ENCODE measurements around the gene STEAP3. TPM values are rescaled to one million over a fixed set of nuclear protein-coding genes. Genes with fewer than 3 reads are reported as not detected.

The STEAP3 gene
- total RNA-seq, 2 donors from 2014 or later: 18.9 to 25.4 TPM

DNA sequence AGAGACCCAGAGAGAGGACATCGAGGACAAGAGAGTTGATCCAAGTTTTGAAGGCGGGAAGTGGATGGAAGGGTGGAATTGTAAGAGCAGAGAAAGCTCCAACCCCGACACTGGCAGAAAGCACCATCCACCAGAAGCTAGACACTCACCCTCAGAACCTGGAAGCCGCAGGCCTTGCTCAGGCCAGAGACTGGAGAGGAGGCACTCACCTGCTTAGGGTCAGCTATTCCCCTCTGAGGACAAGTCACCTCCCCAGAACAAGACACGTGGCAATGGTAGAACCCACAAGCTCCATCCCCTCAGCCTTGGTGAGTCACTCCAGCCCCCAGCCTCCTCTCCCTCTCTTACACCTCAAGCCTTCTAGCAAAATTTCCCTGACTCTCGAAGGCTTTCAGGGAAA is 64.9 kb downstream of the STEAP3 start:
- Histone ChIP-seq H3K9me3 (no peaks in the 10 kb centered on the region), H3K27me3 (no peaks in the 10 kb centered on the region), H3K4me3 (no peak overlapping the region), H3K27ac (no peak overlapping the region), H3K4me1 (peaks cover 17% of the 10 kb centered on the region), H3K36me3 (replicated peaks in 1 of 2; ENCODE audit: insufficient read depth in 1 of 2, low read depth in 2 of 2) (no peaks in the 10 kb centered on the region)
- DNase-seq (no peak), ATAC-seq (no peak)
- TF ChIP-seq, protein P1, sequence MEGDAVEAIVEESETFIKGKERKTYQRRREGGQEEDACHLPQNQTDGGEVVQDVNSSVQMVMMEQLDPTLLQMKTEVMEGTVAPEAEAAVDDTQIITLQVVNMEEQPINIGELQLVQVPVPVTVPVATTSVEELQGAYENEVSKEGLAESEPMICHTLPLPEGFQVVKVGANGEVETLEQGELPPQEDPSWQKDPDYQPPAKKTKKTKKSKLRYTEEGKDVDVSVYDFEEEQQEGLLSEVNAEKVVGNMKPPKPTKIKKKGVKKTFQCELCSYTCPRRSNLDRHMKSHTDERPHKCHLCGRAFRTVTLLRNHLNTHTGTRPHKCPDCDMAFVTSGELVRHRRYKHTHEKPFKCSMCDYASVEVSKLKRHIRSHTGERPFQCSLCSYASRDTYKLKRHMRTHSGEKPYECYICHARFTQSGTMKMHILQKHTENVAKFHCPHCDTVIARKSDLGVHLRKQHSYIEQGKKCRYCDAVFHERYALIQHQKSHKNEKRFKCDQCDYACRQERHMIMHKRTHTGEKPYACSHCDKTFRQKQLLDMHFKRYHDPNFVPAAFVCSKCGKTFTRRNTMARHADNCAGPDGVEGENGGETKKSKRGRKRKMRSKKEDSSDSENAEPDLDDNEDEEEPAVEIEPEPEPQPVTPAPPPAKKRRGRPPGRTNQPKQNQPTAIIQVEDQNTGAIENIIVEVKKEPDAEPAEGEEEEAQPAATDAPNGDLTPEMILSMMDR (IDR thresholded peaks at IDR 0.05): no peak
- TF ChIP-seq POLR2A (IDR thresholded peaks at IDR 0.05): no peak
- intact Hi-C loops (cut with DNase I): loop anchor here (10.0 kb wide), 1 partner anchor 404 kb away; no protein-coding TSS in a partner anchor
- 85 to 88% methylated on average over 6 of the region's 6 CpGs for WGBS, 2 donors

DNA sequence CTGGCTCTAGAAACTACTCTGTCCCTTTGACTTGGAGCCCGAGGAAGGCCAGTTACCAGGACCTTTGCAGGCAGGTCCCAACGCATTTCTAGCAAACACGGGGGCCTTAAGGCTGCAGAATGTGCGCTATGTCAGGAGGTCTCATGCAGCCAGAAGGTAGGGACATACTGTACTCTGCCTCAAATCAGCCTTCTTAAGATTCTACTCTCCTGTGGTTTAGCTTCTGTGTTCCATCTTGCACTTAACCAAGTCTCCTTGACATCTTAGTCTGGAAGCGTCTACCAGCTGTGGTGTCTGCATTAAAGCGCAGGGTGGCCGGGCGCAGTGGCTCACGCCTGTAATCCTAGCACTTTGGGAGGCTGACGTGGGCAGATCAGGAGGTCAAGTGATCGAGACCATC is 65.5 kb downstream of the STEAP3 start:
- no peak overlapping the region for H3K4me3 ChIP-seq
- no peak overlapping the region for H3K27ac ChIP-seq
- no peaks in the 10 kb centered on the region for H3K27me3 ChIP-seq
- no peaks in the 10 kb centered on the region for H3K36me3 ChIP-seq (replicated peaks in 1 of 2; ENCODE audit: insufficient read depth in 1 of 2, low read depth in 2 of 2)
- peaks cover 13% of the 10 kb centered on the region for H3K4me1 ChIP-seq
- DNase-seq (peak in 1 of 4 donors; percentile 43), ATAC-seq (peak; percentile 29)
- intact Hi-C loops (cut with DNase I): loop anchor here (10.0 kb wide), 1 partner anchor 404 kb away; no protein-coding TSS in a partner anchor
- 72 to 84% methylated on average over 10 to 11 of the region's 11 CpGs for WGBS, 2 donors
- no peak for TF ChIP-seq POLR2A (IDR thresholded peaks at IDR 0.05)
- TF ChIP-seq, protein P1 (IDR thresholded peaks at IDR 0.05): no peak
- H3K9me3 ChIP-seq: no peaks in the 10 kb centered on the region

DNA sequence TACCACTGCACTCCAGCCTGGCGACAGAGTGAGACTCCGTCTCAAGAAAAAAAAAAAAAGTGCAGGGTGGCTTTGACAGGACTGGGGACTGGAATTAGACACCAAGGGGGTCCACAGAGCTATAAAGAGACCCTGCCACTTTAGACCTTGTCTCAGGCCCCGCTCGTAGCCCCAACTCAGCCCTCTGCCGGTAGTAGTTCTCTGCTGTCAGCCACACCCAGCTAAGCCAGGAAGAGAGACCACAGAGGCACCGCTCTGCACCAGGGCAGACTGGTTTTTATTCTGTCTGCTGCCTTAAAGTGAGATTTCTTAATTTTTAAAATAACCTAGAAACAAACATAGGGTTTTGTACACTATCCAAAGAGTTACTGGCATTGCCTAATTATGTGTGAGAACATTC is 66.0 kb downstream of the STEAP3 start:
- Histone ChIP-seq H3K4me3 (no peak overlapping the region), H3K9me3 (no peaks in the 10 kb centered on the region), H3K36me3 (replicated peaks in 1 of 2; ENCODE audit: insufficient read depth in 1 of 2, low read depth in 2 of 2) (no peaks in the 10 kb centered on the region), H3K27me3 (no peaks in the 10 kb centered on the region), H3K4me1 (peaks cover 13% of the 10 kb centered on the region), H3K27ac (no peak overlapping the region)
- no peak for ATAC-seq
- no peak for TF ChIP-seq POLR2A (IDR thresholded peaks at IDR 0.05)
- TF ChIP-seq, protein P1 (IDR thresholded peaks at IDR 0.05): no peak
- 89 to 94% methylated on average over 6 of the region's 6 CpGs for WGBS, 2 donors
- DNase-seq: no peak
- intact Hi-C loops (cut with DNase I): loop anchor here (5.0 to 10.0 kb wide), 2 partner anchors 277 to 405 kb away; no protein-coding TSS in a partner anchor

DNA sequence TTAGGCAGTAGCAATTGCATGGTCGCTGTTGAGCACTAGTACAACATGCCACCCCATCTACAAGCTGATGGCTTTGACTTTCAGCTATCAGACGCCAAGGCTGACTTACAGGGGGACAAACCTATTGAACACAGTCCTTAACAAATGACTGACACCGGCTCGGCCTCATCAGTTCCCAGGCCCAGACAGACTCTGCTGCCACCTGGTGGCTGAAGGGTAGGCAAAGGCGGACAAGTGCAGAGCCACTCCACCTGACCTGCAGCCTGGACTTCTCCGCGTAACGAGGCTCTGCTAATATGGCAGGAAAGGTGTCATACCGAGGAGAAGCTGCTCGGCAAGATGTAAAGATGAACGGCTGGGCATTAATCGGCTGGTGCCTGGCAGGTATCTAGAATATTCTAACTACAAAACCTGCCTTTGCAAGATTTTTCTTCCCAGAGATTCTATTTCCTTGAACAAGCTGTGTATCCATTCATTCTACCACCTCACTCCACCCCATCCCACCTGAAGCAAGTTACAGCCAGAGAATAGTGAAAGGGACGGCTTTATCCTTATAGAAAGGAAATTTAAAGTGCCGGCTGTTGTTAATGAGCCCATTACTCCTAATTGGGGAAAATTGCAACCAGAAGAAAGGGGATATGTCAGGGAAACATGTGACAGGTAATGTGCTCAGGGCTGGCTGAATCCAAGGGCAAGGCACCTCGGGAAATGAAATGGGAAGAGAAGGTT is 67.4 kb downstream of the STEAP3 start:
- peak; percentile 72 to 89 (median 80) for DNase-seq
- Histone ChIP-seq H3K27me3 (no peaks in the 10 kb centered on the region), H3K9me3 (no peaks in the 10 kb centered on the region), H3K36me3 (replicated peaks in 1 of 2; ENCODE audit: insufficient read depth in 1 of 2, low read depth in 2 of 2) (no peaks in the 10 kb centered on the region), H3K27ac (no peak overlapping the region), H3K4me1 (peaks cover 13% of the 10 kb centered on the region), H3K4me3 (no peak overlapping the region)
- TF ChIP-seq, protein P1 (IDR thresholded peaks at IDR 0.05): peak; percentile 52 to 85 (median 79)
- TF ChIP-seq POLR2A (IDR thresholded peaks at IDR 0.05): no peak
- 32 to 36% methylated on average over 14 to 15 of the region's 15 CpGs for WGBS, 2 donors
- intact Hi-C loops (cut with DNase I): loop anchor here (5.0 kb wide), 1 partner anchor 279 kb away; no protein-coding TSS in a partner anchor
- peak; percentile 77 for ATAC-seq

Measured in body of pancreas (tissue), 4 donors.